Stimulated activated CD4-positive, alpha-beta T cell treated with anti-CD3 and anti-CD28 coated beads, Interleukin-15, amount 100 ng/mL, for 24 hours (primary cell): ENCODE measurements around the gene OR1D2.
"Not testable (repeated sequence)": the region's sequence is repeated elsewhere in the genome, so short reads cannot be mapped to it uniquely, and the experiment has no call there.

Experiments used
- DNase-seq: peaks from one replicate; pipeline ENCODE4 v3.0.0-alpha.2; 2020

The OR1D2 gene

DNA sequence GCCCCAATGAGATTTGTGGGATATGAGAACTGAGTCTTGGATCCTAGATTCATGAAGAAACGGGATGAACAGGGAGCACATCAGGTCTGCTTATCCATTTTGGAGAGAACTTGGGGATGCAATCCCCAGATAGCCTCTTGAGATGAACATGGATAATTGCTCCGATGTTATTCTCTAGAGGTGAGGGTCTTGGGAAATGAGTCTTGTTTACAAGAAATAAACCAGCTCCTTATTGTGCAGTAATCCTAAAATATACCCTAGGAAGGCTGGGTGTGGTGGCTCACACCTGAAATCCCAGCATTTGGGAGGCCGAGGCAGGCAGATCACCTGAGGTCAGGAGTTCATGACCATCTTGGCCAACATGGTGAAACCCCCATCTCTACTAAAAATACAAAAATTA, at the start of gene OR1D2:
TSS of gene OR1D2 (minus strand) at position 101 of the 400 bp plus-strand sequence. CDS start 11,426 bp downstream, outside the sequence.
- no peak for DNase-seq

DNA sequence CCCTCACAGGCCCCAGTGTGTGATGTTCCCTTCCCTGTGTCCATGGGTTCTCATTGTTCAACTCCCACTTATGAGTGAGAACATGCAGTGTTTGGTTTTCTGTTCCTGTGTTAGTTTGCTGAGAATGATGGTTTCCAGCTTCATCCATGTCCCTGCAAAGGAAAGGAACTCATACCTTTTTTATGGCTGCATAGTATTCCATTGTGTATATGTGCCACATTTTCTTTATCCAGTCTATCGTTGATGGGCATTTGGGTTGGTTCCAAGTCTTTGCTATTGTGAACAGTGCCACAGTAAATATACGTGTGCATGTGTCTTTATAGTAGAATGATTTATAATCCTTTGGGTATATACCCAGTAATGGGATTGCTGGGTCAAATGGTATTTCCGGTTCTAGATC, 33.3 kb upstream of the OR1D2 start:
- DNase-seq = not testable (repeated sequence)

- DNase-seq = no peak
These were observed 23.2 kb upstream of the OR1D2 start, which contains the start of gene OR1G1 for GRCh38 chr17:3127451-3127850. Gene OR1G1 (minus strand): TSS chr17:3127551. CDS start chr17:3127551, 0 bp downstream.

DNA sequence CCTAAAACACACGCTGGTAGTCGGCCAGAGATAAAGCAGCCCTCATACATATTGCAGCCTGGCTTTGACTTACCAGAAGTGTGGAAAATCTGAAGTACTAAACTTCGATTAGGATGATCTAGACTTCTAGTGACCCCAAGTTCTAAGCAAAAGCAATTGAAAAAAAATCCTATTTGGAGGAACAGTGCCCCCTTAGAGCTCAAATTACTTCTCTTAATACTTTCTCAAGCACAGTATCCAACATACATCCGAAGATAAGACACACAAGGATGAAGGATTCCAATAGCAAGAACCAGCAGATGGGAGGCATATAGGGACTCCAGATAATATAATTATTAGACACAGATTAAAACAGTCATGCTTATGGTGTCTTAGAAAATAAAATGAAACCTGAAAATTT, 30.4 kb downstream of the OR1D2 start:
- DNase-seq = not testable (repeated sequence)

- DNase-seq = not testable (repeated sequence)
These were observed 39.0 kb downstream of the OR1D2 start for GRCh38 chr17:3065192-3065591.

GRCh38 chr17:3063507-3063906, 40.7 kb downstream of the OR1D2 start, which contains the start of gene OR1D5:
Gene OR1D5 (minus strand): TSS chr17:3063607. CDS start chr17:3063607, 0 bp downstream.
- DNase-seq = not testable (repeated sequence)

- not testable (repeated sequence) for DNase-seq
These were observed 41.3 kb downstream of the OR1D2 start for GRCh38 chr17:3062824-3063377.

DNA sequence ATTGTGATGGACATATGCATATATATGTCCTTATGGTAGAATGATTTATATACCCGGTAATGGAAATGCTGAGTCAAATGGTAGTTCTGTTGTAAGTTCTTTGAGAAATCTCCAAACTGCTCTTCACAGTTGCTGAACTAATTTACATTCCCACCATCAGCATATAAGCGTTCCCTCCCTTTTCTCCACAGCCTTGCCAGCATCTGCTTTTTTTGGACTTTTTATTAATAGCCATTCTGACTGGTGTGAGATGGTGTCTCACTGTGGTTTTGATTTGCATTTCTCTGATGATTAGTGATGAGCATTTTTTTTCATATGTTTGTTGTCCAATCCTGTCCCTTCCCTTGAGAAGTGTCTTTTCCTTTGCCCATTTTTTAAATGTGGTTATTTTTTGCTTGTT, 49.4 kb downstream of the OR1D2 start:
- not testable (repeated sequence) for DNase-seq

DNA sequence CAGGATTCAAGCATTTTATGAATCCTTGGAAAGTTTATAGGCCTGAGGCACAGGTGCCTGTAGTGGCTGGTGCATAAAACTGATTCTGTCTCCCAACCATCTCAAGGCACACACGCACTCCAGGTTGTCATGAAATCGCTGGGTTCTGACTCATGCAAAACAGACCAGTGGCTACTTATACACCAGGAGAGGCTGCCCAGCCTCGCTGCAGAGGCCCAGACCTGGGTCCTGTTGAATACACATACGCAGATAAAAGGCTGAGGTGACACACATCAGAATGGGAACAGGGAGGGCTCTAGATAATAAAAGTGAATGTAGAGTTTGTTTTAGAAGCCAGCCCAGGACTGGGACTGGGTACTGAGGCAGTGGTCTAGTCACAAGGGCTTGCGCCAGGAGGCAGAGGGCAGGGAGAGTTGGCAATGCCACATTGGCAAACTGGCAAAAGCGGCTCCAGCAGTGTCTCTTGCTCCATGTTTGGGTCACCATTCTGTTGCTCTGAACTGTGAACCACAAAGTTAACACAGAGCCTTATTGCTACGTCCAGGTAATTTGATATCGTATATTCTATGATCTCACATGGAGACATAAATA, 54.4 kb downstream of the OR1D2 start:
- no peak for DNase-seq

- peak; percentile 97 for DNase-seq
These were observed 55.3 kb downstream of the OR1D2 start for GRCh38 chr17:3048727-3049471.

DNA sequence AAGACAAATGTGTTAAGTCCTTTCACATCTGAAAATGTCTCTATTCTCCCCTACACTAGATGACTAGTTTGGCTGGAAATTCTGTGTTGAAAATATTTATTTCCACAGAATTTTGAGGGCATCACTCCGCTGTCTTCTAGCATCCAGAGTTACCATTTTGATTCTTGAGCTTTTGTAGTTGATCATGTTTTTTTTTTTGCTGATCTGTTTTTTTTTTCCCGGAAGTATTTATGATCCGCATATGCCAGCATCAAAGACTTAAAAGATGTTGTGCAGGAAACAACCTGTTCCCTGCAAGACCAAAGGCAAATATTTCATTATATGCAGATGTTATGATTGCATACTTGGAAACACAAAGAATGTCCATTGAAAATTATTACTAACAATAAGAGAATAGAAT, 57.5 kb downstream of the OR1D2 start:
- no peak for DNase-seq

DNA sequence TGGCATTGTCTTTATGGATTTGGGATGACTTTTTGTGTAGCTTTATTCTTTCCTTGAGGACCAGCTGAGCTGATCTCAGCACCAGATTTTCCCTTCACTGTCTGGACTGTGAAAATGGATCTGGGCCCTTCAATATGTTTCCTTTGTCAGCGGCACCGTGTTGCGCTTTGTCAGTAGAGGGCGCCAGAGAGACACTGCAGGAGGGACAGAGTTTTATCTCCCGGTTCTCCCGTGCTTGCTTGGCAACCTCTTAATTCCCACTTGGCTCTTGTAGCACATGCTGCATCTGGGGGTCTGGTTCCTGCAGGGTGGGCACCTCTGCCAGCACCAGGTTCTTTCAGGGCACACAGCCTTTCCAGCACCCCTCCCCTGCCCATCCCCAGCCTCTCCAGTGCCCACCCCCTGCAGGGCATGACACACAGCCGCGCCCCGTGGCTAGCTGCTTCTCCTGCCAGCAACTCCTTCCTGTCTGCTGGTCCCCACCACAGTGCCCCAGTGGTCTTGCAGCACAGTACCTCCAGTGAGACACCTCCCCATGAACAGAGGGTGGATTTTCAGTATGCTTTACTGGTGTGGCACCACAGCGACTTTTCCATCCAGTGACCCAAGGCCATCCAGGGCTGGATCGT, 60.4 kb downstream of the OR1D2 start:
- peak; percentile 58 for DNase-seq

DNA sequence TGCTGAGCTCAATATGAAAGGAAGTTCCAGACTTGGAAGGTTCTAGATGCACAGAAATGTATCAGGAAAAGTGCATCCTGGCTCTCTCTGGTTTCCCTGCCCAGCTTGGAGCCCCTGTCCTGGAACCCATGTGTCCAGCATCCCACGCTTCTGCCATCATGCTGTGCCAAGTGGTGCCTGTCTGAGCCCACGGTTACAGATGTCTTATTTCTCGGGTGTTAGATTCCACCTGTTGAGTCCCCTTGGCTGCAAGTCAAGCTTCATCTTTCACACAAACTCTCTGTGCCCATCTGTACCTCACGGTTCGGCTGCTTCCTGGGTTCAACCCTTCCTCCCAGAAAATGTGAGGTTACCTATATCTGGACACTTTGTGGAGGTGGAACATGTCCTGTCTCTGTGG, 63.3 kb downstream of the OR1D2 start:
- DNase-seq = no peak

DNA sequence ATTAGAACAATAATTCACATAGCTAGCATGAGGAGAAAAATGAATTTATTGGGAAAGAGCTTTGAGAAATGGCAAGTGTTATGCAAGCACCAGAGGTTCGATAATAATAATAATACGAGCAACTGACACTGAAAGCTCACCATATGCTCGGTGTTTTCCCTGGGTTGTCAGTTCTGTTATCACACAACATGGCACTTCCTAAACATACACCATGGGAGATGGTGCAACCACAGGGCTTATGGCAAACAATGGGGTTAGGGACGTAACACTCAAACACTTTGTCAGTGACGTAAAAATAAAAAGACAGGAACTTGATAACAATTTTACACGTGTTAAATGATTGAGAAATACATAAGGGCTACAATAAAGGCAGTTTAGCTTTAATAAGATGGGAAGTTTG, 64.5 kb downstream of the OR1D2 start:
- DNase-seq = no peak

DNA sequence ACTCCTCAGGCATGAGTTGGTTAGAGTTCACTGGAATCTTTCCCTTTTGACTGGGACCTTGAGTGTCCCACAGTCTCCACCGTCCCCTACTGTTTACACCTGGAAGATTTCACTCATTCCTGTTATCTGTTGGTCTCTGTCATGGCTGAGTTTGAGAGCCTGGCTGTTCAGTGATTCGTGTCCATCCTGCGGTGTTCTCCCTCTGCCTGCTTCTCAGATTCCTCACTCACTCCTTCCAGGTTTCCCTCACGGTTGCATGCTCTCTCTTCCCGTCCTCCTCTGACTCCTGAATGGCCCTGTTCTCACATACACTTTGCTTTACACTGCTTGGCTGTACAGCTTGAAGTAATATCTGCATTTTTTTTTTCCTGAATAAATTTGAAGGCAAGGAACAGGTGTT, 65.3 kb downstream of the OR1D2 start:
- no peak for DNase-seq
